Measurements from ENCODE around the gene MEMO1.

Gene MEMO1

DNA sequence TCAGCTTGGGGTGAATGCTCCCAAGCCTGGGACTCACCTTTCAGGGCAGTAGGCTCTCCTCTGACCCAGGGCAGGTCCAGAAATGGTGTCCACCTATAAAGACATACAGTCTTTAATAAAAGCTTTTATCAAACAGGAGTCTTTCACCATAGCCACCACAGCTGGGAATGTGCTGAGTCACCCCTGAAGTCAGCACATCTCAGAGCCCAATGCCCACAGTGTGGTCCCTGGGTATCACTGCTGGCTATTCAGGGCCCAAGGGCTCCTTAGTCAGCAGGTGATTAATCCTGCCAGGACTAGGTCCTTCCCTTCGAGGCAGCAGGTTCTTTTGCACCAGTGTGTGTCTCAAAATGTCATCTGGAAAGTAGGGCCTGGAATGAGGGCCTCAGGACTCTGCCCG is 181.9 kb downstream of the MEMO1 start:
- DNase-seq (ENCODE audit: low read depth, low spot score) = no peak

DNA sequence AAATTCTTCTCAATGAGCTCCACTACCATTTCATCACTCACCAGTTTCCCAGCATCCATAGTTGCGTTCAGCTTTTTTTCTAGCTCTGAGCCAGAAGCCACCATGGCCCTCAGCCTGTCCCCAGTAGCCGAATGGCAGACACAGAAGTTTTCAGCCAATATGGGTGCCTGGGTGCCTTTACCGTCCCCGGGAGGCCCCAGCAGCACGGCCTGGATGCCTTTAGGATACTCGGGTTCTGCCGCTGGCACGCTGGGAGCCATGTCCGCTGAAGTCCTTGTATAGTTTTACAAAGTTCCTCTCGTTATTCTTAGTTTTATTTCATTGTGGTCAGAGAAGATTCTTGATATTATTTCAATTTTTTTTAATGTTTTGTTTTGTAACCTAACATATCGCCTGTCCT is 187.2 kb downstream of the MEMO1 start:
- DNase-seq (ENCODE audit: low read depth, low spot score) = no peak

DNA sequence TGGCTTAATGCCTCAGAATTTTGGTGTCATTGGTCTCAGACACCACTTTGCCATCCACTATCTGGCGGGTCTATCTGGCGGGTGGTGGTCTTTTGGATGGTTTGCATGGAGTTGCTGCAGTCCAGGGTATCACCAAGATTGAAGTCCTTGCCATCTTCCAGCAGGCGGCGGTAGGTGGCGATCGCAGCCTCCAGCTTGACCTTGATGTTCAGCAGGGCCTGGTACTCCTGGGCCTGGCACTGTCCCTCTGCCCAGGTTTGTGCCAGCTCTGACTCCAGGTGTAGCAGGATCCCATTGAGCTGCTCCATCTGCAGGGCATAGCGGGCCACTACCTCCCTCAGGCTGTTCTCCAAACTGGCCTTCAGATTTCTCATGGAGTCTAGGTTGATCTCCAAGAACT is 188.2 kb downstream of the MEMO1 start:
- no peak for DNase-seq (ENCODE audit: low read depth, low spot score)
